Measurements from ENCODE around the gene CST2.
"Not testable (repeated sequence)": the region's sequence is repeated elsewhere in the genome, so short reads cannot be mapped to it uniquely, and the experiment has no call there.

Gene CST2

GRCh38 chr20:23826541-23827021 lies at the start of gene CST2:
CST2 (minus strand) TSS chr20:23826729; CDS start chr20:23826660, 69 bp downstream.
- in situ Hi-C loops (cut with MboI; ENCODE audit: low sequenced_read_pairs): no loop called here

- in situ Hi-C loops (cut with MboI; ENCODE audit: low sequenced_read_pairs): no loop called here
Observed at GRCh38 chr20:23875606-23876237, 49.2 kb upstream of the CST2 start.

- in situ Hi-C loops (cut with MboI; ENCODE audit: low sequenced_read_pairs): no loop called here
Observed at GRCh38 chr20:23874747-23875146, 48.2 kb upstream of the CST2 start.

GRCh38 chr20:23873370-23874015 lies 47.0 kb upstream of the CST2 start:
- in situ Hi-C loops (cut with MboI; ENCODE audit: low sequenced_read_pairs): no loop called here

DNA sequence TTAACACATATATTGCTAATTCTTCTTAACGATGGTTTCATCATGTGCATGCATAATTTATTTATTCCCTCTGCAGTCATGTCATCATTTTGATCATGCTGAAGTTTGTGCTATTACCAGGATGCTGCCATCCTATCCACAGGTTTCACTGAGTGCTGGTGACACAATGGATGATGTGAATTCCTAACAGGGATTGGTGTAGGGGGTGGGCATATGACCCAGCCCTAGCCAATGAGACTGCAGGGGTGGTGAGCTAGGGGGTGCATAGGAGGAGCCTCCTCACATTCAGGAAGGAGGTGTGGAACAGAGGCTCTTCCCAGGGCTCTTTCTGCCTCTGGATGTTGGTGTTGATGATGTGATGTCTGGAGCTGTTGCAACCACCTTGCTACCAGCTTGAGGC lies 45.5 kb upstream of the CST2 start:
- in situ Hi-C loops (cut with MboI; ENCODE audit: low sequenced_read_pairs): no loop called here

GRCh38 chr20:23870461-23870860 lies 43.9 kb upstream of the CST2 start:
- in situ Hi-C loops (cut with MboI; ENCODE audit: low sequenced_read_pairs): no loop called here

GRCh38 chr20:23869520-23869919 lies 43.0 kb upstream of the CST2 start:
- in situ Hi-C loops (cut with MboI; ENCODE audit: low sequenced_read_pairs): no loop called here

DNA sequence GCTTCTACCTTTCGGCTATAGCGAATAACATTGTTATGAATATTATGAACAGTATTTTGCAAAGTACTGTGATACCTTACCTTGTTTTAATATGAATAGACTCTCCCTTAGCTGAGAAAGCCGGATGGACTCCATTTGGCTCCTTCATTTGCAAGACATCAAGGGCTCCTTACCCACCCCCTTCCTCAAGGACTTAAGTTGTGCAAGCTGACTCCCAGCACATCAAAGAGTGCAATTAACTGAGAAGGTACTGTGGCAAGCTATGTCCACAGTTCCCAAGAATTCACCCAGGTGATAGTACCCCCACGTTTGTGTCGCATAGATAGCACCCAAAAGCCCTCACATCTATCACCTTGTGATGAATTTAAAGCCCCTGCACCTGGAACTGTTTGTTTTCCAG lies 41.8 kb upstream of the CST2 start:
- in situ Hi-C loops (cut with MboI; ENCODE audit: low sequenced_read_pairs): no loop called here

DNA sequence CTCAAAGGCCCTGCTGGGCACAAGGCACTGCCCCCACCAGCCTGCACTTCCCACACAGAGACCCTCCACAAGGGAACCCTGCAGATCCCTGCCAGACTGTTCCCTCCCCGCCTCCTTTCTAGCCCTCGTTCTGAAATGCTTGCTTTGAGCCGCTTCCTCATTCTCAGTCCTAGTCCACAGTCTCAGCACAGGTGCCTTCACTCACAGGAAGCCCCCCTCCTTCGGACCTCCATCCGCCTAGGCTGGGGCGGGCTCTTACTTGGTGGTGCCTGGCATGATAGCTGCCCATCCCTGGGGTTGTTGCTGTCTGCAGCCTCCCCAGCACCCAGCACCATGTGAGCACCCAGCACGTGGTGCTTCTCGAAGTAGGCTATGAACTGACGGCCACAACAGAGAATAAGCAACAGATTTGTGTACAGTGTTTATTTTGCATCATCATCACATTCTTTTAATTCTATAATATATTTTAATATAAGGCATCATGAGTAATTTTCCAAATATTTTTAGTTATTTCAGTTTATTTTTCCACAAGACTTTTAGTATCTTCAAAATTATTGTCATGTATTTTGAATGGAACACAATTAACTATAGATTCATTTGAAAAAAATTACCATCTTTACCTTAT lies 40.7 kb upstream of the CST2 start:
- in situ Hi-C loops (cut with MboI; ENCODE audit: low sequenced_read_pairs): no loop called here

- in situ Hi-C loops (cut with MboI; ENCODE audit: low sequenced_read_pairs): not testable (repeated sequence)
Observed at GRCh38 chr20:23860771-23861170, 34.2 kb upstream of the CST2 start.

DNA sequence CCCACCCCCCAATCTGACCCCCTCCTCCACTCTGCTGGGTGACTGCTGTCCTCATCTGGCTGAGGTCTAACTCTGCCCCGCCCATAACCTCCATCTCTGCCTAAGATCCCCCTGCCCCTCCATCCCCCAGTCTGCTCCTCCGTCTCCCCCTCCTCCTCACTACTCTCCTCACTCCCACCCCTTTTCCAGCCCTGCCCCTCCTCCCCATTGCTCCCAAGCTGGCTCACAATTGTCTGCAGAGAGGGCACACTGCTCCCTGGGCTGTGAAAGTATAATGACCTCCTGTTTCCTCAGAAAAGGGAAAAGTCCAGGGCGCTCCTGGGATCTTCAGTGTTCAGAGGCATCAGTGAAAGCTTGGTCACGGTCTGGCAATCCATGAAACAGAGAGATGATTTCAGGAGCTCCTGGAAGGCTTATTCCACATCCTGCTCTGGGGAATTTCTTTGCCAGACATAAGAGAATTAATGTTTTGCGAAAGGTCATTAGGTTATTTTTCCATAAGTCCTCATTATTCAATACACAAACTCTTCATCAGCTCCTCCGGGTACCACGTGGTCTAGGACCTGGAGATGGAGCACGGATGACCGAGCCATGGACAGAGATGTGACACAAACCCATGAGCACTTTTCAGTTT lies 31.6 kb upstream of the CST2 start:
- in situ Hi-C loops (cut with MboI; ENCODE audit: low sequenced_read_pairs): no loop called here

DNA sequence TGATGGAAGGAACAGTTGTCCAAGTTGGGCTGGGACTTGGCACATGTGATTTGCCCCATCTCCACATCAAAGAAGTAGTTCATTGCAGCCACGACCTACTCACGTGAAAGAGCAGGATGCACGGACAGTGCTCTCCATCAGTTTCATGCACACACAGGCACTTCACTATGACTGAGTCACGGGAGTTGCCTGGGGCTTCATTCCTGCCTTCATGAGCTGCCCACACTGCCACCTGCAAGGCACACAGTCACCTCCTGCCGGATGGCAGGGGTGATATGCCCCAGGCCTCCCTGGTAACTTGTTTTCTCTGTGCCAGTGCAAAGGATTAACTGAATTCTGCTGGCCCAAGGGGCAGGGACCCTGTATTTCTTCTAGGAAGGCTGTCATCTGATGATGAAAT lies 30.2 kb upstream of the CST2 start:
- in situ Hi-C loops (cut with MboI; ENCODE audit: low sequenced_read_pairs): no loop called here

DNA sequence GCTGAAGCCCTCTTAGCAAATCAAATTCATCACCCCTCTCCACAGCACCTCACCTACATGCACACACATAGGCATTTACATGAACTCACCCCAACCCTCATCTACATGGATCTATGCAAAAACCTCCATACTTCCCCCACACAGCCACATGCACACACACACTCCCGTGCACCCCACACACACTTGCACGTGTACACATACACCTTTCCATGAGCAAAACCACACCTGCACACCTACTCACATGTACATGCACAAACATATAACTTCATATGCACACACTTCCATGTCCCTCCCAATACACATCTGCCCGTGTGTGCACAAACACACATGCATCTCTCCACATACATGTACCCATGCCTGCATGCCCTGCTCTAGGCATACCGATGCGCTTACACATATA lies 29.7 kb upstream of the CST2 start:
- in situ Hi-C loops (cut with MboI; ENCODE audit: low sequenced_read_pairs): no loop called here

DNA sequence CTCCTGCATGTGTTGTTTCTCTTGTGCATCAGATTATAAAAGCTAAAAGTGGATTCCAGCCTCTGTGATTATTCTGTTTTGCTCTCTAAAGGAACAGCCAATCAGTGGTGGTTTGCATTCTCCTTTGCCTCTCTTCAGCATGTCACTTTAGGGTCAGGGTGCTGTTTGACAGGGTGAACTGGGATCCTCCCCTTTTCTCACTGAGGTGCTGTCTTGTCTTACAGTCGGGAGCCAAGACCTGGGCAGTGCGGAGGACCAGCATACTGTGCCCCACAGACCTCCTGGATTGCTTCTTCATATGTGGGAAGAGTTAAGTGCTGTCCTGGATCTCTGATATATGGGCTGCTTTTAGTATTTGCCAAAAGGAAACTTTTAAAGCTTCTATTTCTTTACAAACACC lies 15.2 kb upstream of the CST2 start:
- in situ Hi-C loops (cut with MboI; ENCODE audit: low sequenced_read_pairs): no loop called here

- in situ Hi-C loops (cut with MboI; ENCODE audit: low sequenced_read_pairs): no loop called here
Observed at GRCh38 chr20:23835716-23836115, 9.2 kb upstream of the CST2 start.

GRCh38 chr20:23832775-23833513 lies 6.4 kb upstream of the CST2 start:
- in situ Hi-C loops (cut with MboI; ENCODE audit: low sequenced_read_pairs): no loop called here

DNA sequence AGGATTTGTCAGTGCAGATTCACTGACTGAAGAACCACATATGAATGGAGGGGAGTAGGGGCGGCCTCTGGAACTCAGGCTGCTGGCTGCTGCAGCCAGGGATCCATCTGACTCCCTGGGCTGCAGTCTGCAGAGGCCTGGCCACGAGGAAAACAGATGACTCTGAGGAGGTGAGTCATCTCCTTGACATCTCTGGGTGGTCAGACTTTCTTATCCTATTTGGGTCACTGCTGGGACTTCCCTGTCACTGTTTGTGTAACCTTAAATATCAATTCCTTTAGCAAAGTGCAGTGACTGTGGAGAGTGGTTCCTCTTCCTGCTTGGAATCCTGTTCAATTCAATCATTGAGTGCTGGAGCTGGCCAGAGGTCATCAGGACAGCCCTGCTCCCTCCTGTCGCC lies 5.4 kb upstream of the CST2 start:
- in situ Hi-C loops (cut with MboI; ENCODE audit: low sequenced_read_pairs): not testable (repeated sequence)

DNA sequence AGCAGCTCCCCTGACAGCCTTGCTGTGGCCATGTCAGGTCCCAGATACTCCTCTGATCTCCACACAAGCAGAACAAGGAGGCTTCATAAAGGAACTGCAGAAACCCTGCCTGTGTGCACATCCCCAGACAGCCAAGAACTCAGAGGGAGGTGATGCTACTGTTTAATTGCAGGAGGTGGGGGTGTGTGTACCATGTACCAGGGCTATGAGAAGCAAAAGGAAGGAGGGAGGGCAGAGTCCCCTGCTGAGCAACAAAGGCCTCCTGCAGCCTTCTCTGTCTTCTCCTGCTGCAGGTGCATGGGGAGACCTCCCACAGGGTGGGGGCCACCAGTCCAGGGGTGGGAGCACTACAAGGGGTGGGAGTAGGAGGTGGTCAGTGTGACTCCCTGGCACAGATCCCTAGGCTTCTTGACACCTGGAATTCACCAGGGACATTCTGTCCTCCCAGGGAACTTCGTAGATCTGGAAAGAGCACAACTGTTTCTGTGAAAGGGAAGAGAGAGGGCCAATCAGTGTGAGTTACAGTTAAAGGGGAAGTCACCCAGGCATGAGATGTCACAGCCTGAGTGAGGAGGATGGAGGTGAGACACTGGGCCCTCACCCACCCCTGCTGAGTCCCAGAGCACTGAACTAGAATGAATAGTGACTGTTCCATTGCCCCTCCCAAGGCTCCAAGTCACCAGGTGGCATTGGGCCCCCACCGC lies 2.8 kb downstream of the CST2 start:
- in situ Hi-C loops (cut with MboI; ENCODE audit: low sequenced_read_pairs): no loop called here

DNA sequence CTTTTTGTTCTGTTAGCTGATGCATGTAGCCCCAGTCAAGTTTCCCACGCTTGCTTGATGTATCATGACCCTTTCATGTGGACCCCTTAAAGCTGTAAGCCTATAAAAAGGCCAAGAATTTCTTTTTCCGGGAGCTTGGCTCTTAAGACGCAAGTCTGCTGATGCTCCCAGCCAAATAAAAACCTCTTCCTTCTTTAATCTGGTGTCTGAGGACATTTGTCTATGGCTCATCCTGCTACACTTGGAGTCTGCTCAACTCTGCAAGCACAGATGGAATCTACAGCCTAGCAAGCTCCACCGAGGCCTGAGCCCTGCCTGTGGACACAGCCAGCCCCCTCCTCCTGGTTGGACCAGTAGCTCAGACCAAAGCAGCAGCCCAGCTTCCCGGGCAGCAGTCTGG lies 3.4 kb downstream of the CST2 start:
- in situ Hi-C loops (cut with MboI; ENCODE audit: low sequenced_read_pairs): no loop called here

DNA sequence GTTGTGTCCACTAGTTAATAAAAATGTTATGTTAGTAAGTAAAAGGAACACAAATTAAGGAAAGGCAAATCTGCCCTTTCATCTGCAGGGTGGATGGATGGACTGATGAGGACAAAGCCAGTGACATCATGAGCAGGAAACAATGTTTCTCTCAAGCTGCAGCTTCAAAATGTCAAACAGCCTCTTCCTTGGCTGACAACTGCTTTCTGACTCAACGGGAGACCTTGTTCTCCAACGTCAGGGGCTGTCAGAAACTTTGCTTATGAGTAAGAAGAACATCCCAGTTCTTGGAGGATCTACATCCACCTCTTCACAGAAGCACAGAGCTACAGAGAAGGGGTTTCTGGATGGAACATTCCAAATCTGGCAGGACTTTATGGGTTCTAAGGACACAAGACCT lies 6.0 kb downstream of the CST2 start:
- in situ Hi-C loops (cut with MboI; ENCODE audit: low sequenced_read_pairs): no loop called here

- in situ Hi-C loops (cut with MboI; ENCODE audit: low sequenced_read_pairs): not testable (repeated sequence)
Observed at GRCh38 chr20:23811559-23811958, 15.0 kb downstream of the CST2 start.

Data from HL-60/S4 treated with retinoic acid at 250 ng/mL for 4 days and 3 days (cell line).